Activated CD4-positive, CD25-positive, alpha-beta regulatory T cell (primary cell): ENCODE data around the gene PSPN.

Experiments
- DNase-seq, 4 experiments: peaks; one replicate each; lab custom pipeline; 2025; lab: John Stamatoyannopoulos, UW

PSPN gene

DNA sequence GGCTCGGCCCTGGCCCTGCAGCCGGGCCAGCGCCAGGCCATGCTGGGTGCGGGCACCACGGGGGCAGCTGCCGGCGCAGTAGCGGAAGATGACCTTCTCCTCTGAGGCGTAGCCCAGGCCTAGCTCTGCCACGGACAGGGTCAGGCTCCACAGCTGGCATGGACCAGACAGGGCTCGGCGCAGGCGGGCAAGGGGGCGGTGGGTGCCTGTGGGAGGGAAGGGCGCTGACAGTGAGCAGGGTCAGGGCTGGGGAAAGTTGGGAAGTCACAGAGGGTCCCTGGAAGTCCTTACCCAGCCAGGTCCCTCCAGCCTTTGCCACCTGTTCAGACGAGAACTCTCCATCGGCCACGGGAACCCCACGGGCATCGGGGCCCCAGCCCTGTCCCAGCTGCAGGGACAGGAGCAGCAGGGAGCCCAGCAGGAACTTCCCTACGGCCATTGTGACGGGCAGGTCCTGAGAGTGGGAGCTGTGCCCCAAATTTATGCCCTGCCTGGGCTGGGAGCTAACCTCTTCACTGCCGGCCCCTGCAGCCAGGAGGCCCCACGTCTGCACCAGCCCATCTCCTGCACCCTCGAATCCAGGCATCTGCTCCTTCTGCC is at the start of gene PSPN:
PSPN (minus strand) TSS at position 523 of the 600 bp plus-strand sequence; CDS start at position 439, 84 bp downstream.
- no peak for DNase-seq

- peak; percentile 94 to 98 (median 98) for DNase-seq
Measured at GRCh38 chr19:6424939-6425731, 49.4 kb upstream of the PSPN start.

GRCh38 chr19:6424195-6424938 is 48.6 kb upstream of the PSPN start, which contains the start of gene KHSRP:
Gene KHSRP, minus strand, starts transcription at chr19:6424811. Its CDS starts 110 bp downstream, at chr19:6424701.
- DNase-seq, result no peak

DNA sequence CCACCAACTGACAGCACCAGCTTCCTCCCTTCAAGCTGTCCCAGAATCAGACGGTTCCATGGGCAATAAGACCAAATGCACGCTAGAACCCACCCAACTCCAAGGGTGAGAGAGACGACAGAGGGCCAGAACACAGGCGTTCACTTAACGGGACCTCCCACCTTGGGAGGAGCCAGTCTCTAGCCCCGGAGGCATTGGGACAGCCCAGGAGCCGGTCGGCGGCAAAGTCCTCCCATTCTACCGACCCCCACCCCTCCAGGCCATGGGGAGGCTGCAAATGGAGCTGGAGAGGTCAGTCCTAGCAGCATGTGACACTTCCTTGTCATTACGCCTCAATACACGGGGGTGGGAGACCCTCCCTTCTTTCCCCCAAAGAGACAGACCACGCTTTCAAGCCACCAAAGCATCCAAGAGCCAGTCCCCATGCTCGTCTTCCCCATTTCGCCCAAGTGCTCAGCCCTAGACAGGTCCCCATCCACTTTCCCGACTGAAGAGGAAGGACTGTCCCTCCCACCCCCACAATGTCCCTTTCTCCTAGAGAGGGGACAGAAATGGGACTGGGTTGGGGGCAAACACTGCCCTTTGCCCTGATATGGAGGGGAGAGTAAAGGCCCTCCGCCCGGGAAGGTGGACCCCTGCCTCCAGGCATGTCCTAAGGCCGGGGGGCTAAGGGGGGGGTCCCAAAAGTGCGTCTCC is 47.9 kb upstream of the PSPN start:
- no peak for DNase-seq

GRCh38 chr19:6421075-6422014 is 45.6 kb upstream of the PSPN start:
- DNase-seq, result no peak

- no peak for DNase-seq
Measured at GRCh38 chr19:6418562-6418932, 42.8 kb upstream of the PSPN start.

- no peak for DNase-seq
Measured at GRCh38 chr19:6417713-6418561, 42.2 kb upstream of the PSPN start.

GRCh38 chr19:6416658-6417405 is 41.1 kb upstream of the PSPN start:
- no peak for DNase-seq

GRCh38 chr19:6415591-6416190 is 40.0 kb upstream of the PSPN start:
- DNase-seq, result no peak

GRCh38 chr19:6414793-6415590 is 39.3 kb upstream of the PSPN start:
- no peak for DNase-seq

DNA sequence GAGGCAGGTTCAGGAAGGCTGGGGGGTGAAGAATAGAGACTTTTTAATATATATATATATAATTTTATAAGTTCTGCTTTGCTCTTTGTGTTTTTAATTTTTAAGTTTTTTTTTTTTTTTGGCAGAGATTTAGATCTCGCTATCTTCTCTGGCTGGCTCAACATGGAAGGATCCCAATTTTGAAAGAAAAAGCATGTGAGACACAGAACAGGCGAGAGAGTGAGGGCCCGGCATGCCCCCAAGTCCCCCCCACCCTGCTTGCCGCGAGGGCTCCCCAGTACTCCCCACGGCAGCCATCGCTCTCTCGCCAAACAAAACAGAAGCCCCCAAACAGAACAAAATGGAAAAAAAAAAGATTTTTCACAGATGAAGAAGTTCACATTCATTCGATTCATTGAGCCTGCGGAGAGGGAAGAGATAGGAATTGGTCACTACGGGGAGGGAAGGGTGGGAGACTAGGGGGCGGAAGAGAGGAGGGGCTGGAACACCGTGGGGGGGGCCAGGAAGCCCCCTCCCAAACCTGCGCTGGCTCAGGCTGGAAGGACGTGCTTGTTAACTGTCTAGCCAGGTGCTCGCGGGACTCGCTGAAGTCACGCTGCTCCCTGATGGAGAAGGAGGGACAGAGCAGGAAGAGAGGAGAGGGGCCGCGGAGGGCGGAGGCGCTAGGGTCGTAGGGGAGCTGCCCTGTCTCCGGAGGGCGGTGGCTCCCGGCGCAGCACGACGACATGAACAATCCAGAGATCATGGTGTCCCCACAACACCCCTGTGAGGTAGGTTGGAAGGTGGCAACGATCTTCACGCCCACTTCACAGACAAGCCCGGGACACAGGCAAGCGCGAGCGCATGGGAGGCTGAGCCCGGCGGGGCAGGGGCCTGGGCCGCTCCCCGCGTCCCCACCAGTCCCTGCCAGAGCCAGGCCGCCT is 38.2 kb upstream of the PSPN start:
- no peak for DNase-seq

GRCh38 chr19:6413291-6413690 is 37.6 kb upstream of the PSPN start:
- DNase-seq, result no peak

DNA sequence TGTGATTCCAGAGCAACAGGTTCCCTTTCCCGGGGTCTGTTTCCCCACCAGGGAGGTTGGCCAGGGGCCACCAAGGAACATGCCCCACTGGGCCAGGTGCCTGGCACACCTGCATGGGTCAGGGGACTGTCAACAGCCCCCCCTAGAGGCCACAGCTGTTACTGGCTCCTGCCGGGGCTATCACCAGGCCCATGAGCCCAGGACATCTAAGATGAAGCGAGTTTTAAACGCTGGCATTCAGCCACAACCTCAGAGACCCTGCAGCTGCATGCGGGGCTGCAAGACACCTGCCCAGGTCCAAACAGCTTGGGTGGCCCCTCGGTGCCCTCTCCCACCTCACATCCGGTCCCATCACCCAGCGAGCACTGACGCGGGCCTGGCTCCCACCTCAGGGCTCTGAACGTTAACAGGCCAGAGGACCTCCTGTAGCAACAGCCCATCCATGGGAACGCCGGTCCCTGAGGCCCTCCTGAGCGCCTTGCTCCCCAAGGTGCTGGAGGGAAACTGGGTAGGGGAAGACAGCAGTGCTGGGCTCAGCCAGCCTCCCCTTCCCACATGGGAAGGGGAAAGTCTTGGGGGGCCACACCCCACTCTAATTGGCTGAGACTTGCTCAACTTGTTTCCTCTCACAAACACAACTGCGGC is 36.8 kb upstream of the PSPN start:
- DNase-seq, result peak in 1 of 4 experiments; percentile 25

GRCh38 chr19:6412061-6412446 is 36.3 kb upstream of the PSPN start:
- no peak for DNase-seq

GRCh38 chr19:6409346-6409745 is 33.6 kb upstream of the PSPN start:
- no peak for DNase-seq

- DNase-seq, result no peak
Measured at GRCh38 chr19:6406401-6406800, 30.7 kb upstream of the PSPN start.
